Loucy (cell line): ENCODE measurements around the gene SPNS3.

Source experiments
- EZH2phosphoT487 ChIP-seq: fragments of 200-600 bp; IDR thresholded peaks from 2 replicates; pipeline ENCODE4 v1.6.1; 2018; ENCODE audit warnings: antibody characterized with exemption, mild to moderate bottlenecking, moderate library complexity, borderline replicate concordance
- TF ChIP-seq, protein P1 (sequence below): fragments of 200-600 bp; sonication (generic); conservative IDR thresholded peaks from 2 replicates; pipeline ENCODE4 v1.5.1; 2014; ENCODE audit warnings: mild to moderate bottlenecking, antibody characterized with exemption, low read length

DNA sequence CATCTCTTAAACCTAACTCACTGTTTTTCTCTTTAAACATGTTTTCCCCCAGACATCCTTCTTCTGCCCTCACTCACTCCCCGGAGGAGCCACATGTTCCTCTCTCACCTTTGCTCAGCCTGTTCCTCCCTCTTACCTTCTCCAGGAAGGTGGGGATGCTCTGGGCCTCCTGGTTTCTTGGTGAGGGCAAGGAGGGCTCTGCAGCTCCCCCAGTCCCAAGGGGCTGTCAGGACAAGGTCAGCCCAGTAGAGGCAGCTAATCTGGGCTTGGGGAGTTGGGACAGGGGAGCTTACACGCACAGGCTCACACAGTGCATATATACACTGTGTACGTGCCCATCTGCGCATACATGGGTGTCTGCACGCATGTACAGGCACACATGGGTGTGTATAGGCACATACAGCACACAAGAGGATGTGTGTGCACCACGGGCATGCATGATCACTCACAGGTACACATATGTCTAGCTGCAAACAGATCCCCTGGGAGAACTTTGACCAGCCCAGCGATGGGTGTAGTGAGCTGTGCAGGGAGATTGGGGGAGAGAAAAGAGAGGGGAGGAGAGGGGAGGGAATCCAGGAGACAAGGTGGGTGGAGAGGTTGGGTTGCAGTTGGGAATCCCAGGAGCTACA is 28.6 kb upstream of the SPNS3 start:
- TF ChIP-seq, protein P1, sequence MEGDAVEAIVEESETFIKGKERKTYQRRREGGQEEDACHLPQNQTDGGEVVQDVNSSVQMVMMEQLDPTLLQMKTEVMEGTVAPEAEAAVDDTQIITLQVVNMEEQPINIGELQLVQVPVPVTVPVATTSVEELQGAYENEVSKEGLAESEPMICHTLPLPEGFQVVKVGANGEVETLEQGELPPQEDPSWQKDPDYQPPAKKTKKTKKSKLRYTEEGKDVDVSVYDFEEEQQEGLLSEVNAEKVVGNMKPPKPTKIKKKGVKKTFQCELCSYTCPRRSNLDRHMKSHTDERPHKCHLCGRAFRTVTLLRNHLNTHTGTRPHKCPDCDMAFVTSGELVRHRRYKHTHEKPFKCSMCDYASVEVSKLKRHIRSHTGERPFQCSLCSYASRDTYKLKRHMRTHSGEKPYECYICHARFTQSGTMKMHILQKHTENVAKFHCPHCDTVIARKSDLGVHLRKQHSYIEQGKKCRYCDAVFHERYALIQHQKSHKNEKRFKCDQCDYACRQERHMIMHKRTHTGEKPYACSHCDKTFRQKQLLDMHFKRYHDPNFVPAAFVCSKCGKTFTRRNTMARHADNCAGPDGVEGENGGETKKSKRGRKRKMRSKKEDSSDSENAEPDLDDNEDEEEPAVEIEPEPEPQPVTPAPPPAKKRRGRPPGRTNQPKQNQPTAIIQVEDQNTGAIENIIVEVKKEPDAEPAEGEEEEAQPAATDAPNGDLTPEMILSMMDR = no peak
- TF ChIP-seq EZH2phosphoT487 = no peak
